Peyer's patch (tissue), 4 donors: ENCODE measurements around the gene CERT1.

ENCODE experiments used
- POLR2A ChIP-seq, 2 donors: fragments of 450-650 bp; IDR thresholded peaks; one replicate each; pipeline ENCODE4 v1.5.1; 2017; ENCODE audit warnings: antibody characterized with exemption in 2 of 2, mild to moderate bottlenecking in 2 of 2, moderate library complexity in 2 of 2
- TF ChIP-seq, protein P1 (sequence below), 6 experiments: fragments of 450-650 bp in 4 of 6; fragments of 200-600 bp in 2 of 6; sonication (generic) in 1 of 6; IDR thresholded peaks; one replicate each; pipeline ENCODE4 v1.5.1; 2017 to 2019; ENCODE audit warnings: antibody characterized with exemption in 6 of 6, mild to moderate bottlenecking in 3 of 6, moderate library complexity in 1 of 6

DNA sequence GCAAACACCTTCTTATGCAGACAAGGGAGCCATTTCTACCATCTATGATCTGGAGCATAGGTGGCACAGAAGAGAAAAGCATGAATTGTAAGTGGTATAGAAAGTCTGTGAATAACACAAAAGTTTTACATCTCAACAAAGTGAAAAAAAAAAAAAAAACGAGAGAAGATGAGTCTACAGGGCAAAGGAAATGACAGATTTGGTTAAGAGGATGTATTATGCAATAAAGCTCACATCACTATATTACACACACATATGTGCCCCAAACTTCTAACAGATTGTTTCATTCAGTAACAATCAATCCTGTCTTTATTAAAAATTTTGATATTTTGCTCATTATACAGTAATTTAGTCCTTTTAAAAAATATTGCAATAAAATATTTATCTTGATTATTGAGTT lies 49.8 kb downstream of the CERT1 start:
- TF ChIP-seq, protein P1, sequence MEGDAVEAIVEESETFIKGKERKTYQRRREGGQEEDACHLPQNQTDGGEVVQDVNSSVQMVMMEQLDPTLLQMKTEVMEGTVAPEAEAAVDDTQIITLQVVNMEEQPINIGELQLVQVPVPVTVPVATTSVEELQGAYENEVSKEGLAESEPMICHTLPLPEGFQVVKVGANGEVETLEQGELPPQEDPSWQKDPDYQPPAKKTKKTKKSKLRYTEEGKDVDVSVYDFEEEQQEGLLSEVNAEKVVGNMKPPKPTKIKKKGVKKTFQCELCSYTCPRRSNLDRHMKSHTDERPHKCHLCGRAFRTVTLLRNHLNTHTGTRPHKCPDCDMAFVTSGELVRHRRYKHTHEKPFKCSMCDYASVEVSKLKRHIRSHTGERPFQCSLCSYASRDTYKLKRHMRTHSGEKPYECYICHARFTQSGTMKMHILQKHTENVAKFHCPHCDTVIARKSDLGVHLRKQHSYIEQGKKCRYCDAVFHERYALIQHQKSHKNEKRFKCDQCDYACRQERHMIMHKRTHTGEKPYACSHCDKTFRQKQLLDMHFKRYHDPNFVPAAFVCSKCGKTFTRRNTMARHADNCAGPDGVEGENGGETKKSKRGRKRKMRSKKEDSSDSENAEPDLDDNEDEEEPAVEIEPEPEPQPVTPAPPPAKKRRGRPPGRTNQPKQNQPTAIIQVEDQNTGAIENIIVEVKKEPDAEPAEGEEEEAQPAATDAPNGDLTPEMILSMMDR (IDR thresholded peaks at IDR 0.05): no peak
- TF ChIP-seq POLR2A (IDR thresholded peaks at IDR 0.05): no peak
